OCI-LY3 (cell line): ENCODE results near the gene SNPH.

ENCODE experiments used
- H2AFZ ChIP-seq: fragments of 200-600, 300-600 bp; shearing (Covaris generic); 2 replicates; pipeline ENCODE4 v1.6.0; 2014; ENCODE audit warnings: antibody characterized with exemption, low read depth, low read length
- H3K27ac ChIP-seq: fragments of 200-600, 300-600 bp; sonication (generic); 2 replicates; pipeline ENCODE4 v1.5.1; 2014; ENCODE audit warnings: mild to moderate bottlenecking, low read length, moderate library complexity, mixed read lengths
- H3K27me3 ChIP-seq: fragments of 200-600, 300-600 bp; sonication (generic); 2 replicates; pipeline ENCODE4 v1.6.1; 2014; ENCODE audit warnings: low read depth, low read length, mixed read lengths
- H3K36me3 ChIP-seq: fragments of 200-600, 300-600 bp; sonication (generic); replicated peaks from 2 replicates; pipeline ENCODE3; 2014; ENCODE audit warnings: low read depth, low read length, mixed read lengths
- H3K4me1 ChIP-seq: fragments of 300-600, 200-600 bp; sonication (generic); 2 replicates; pipeline ENCODE4 v1.6.1; 2014; ENCODE audit warnings: low read length, mixed read lengths
- H3K4me2 ChIP-seq: fragments of 200-600, 300-600 bp; sonication (generic); 2 replicates; pipeline ENCODE4 v1.6.1; 2014; ENCODE audit warnings: low read length, mixed read lengths
- H3K4me3 ChIP-seq: fragments of 300-600, 200-600 bp; sonication (generic); 2 replicates; pipeline ENCODE4 v1.5.1; 2014; ENCODE audit warnings: antibody characterized with exemption, mild to moderate bottlenecking, low read length, moderate library complexity
- H3K79me2 ChIP-seq: fragments of 300-600, 200-600 bp; shearing (Covaris generic); 2 replicates; pipeline ENCODE4 v1.6.1; 2014; ENCODE audit warnings: mild to moderate bottlenecking, low read length, mixed read lengths
- H3K9ac ChIP-seq: fragments of 300-600, 200-600 bp; shearing (Covaris generic); 2 replicates; pipeline ENCODE4 v1.6.0; 2014; ENCODE audit warnings: mild to moderate bottlenecking, low read length, moderate library complexity
- H3K9me3 ChIP-seq: fragments of 200-600, 300-600 bp; shearing (Covaris generic); 2 replicates; pipeline ENCODE4 v1.6.1; 2014; ENCODE audit warnings: low read length, mixed read lengths; ENCODE audit not compliant: insufficient read depth
- H4K20me1 ChIP-seq: fragments of 200-600, 300-600 bp; sonication (generic); 2 replicates; pipeline ENCODE4 v1.6.1; 2016; ENCODE audit warnings: low read length, mixed read lengths; ENCODE audit not compliant: insufficient read depth
- EZH2phosphoT487 ChIP-seq: fragments of 200-600 bp; shearing (Covaris generic); IDR thresholded peaks from 2 replicates; pipeline ENCODE4 v1.6.1; 2018; ENCODE audit warnings: antibody characterized with exemption, mixed run types, low read depth
- TF ChIP-seq, protein P1 (sequence below): fragments of 200-600, 300-600 bp; sonication (generic); IDR thresholded peaks from 2 replicates; pipeline ENCODE4 v1.5.1; 2014; ENCODE audit warnings: antibody characterized with exemption, low read length, low read depth

The SNPH gene

GRCh38 chr20:1326031-1326930 is 60.2 kb downstream of the SNPH start:
- H3K27ac ChIP-seq = peak overlapping the region; percentile 69
- peak overlapping the region; percentile 94 for H3K4me3 ChIP-seq
- peaks cover 18% of the 10 kb centered on the region for H3K4me1 ChIP-seq

DNA sequence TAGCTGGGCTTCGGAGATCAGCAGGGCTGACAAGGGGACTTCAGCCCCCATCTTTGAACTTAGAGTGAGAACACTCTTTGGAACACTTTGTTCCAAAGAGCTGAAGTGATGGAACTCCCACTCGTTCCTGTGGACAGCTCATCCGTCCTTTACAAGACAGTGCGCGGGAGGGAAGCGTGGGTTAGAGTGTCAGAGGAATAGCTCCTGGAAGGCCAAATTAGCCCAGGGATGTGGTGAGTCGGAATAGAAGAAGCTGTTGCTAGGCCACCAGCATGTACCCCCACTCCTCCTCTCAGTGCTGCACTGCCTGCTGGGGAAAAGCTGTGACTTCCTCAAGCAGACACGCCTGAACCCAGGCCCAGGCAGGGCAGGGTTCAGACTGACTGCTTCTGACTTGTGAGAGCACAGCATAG is 61.2 kb downstream of the SNPH start:
- peaks cover 21% of the 10 kb centered on the region for H4K20me1 ChIP-seq
- H3K4me1 ChIP-seq = peaks cover 18% of the 10 kb centered on the region
- no peak overlapping the region for H3K9ac ChIP-seq
- H2AFZ ChIP-seq = no peak overlapping the region
- no peak overlapping the region for H3K27ac ChIP-seq
- no peak overlapping the region for H3K4me2 ChIP-seq
- H3K36me3 ChIP-seq = peaks cover 7% of the 10 kb centered on the region
- no peak overlapping the region for H3K4me3 ChIP-seq
- peaks cover 56% of the 10 kb centered on the region for H3K79me2 ChIP-seq
- H3K9me3 ChIP-seq = no peaks in the 10 kb centered on the region
- TF ChIP-seq EZH2phosphoT487 = no peak
- TF ChIP-seq, protein P1, sequence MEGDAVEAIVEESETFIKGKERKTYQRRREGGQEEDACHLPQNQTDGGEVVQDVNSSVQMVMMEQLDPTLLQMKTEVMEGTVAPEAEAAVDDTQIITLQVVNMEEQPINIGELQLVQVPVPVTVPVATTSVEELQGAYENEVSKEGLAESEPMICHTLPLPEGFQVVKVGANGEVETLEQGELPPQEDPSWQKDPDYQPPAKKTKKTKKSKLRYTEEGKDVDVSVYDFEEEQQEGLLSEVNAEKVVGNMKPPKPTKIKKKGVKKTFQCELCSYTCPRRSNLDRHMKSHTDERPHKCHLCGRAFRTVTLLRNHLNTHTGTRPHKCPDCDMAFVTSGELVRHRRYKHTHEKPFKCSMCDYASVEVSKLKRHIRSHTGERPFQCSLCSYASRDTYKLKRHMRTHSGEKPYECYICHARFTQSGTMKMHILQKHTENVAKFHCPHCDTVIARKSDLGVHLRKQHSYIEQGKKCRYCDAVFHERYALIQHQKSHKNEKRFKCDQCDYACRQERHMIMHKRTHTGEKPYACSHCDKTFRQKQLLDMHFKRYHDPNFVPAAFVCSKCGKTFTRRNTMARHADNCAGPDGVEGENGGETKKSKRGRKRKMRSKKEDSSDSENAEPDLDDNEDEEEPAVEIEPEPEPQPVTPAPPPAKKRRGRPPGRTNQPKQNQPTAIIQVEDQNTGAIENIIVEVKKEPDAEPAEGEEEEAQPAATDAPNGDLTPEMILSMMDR = no peak
- H3K27me3 ChIP-seq = no peaks in the 10 kb centered on the region

More at GRCh38 chr20:1326031-1326930, 60.2 kb downstream of the SNPH start:
- peak overlapping the region; percentile 99 for H3K9ac ChIP-seq
- H4K20me1 ChIP-seq = peaks cover 21% of the 10 kb centered on the region; the same call in 1 of the 2 replicates
- no peaks in the 10 kb centered on the region for H3K27me3 ChIP-seq
- H2AFZ ChIP-seq = no peak overlapping the region; the same call in 1 of the 2 replicates
- TF ChIP-seq EZH2phosphoT487 = no peak
- TF ChIP-seq, protein P1 = no peak
- H3K9me3 ChIP-seq = no peaks in the 10 kb centered on the region
- peaks cover 4% of the 10 kb centered on the region for H3K36me3 ChIP-seq
- H3K79me2 ChIP-seq = peaks cover 56% of the 10 kb centered on the region
- peak overlapping the region; percentile 99 for H3K4me2 ChIP-seq

- Histone ChIP-seq H3K27ac (no peak overlapping the region), H2AFZ (no peak overlapping the region), H3K9ac (no peak overlapping the region), H3K79me2 (peaks cover 56% of the 10 kb centered on the region), H3K4me2 (no peak overlapping the region), H3K36me3 (peaks cover 13% of the 10 kb centered on the region), H3K4me1 (peaks cover 18% of the 10 kb centered on the region), H3K4me3 (no peak overlapping the region), H4K20me1 (peaks cover 24% of the 10 kb centered on the region), H3K9me3 (no peaks in the 10 kb centered on the region), H3K27me3 (no peaks in the 10 kb centered on the region)
- TF ChIP-seq, protein P1 = no peak
- no peak for TF ChIP-seq EZH2phosphoT487
These were observed 62.0 kb downstream of the SNPH start for GRCh38 chr20:1327827-1328679.
